Testis (tissue), 3 donors: Measurements from ENCODE around the gene NECAB2. TPM values are rescaled to one million over a fixed set of nuclear protein-coding genes. Genes with fewer than 3 reads are reported as not detected.

Source experiments
- DNase-seq: peaks from one replicate; pipeline ENCODE4 v3.0.0-alpha.2; 2019
- H3K27ac ChIP-seq, 2 donors: fragments of 200-600 bp; sonication (generic); one replicate each; pipeline ENCODE4 v1.5.1; 2019
- H3K27me3 ChIP-seq: fragments of 200-600 bp; sonication (generic); one replicate; pipeline ENCODE4 v1.5.1; 2019
- H3K36me3 ChIP-seq: fragments of 200-600 bp; sonication (generic); one replicate; pipeline ENCODE4 v1.5.1; 2017; ENCODE audit warnings: low read depth; ENCODE audit errors: missing control alignments
- H3K4me1 ChIP-seq: fragments of 200-600 bp; sonication (generic); one replicate; pipeline ENCODE4 v1.5.1; 2019
- H3K4me3 ChIP-seq, 2 donors: fragments of 200-600 bp; sonication (generic); one replicate each; pipeline ENCODE4 v1.5.1; 2017 to 2019
- H3K9me3 ChIP-seq: fragments of 200-600 bp; sonication (generic); one replicate; pipeline ENCODE4 v1.5.1; 2017
- POLR2A ChIP-seq: fragments of 450-650 bp; IDR thresholded peaks from one replicate; pipeline ENCODE4 v1.6.1; 2017; ENCODE audit warnings: antibody characterized with exemption, mild to moderate bottlenecking, moderate library complexity
- WGBS, 2 donors: methylation state at CpG; one replicate each; pipeline ENCODE4 v1.1.5; 2018; 5-methylcytosine and 5-hydroxymethylcytosine counted together
- intact Hi-C: fragments of 100-400 bp; cut with DNase I; formaldehyde crosslinking; loops from one replicate; pipeline ENCODE4 v1.15.1; 2023; ENCODE audit warnings: low total_unique reads
- polyA plus RNA-seq: library from polyadenylated mRNA; stranded (reverse); fragments of 350-450 nt; fragmentation: Illumina TruSeq; extraction: RNeasy Lipid Tissue Mini Kit (QIAGEN cat#74804); gene quantifications from one replicate; pipeline ENCODE4 v1.2.3, GENCODE V29; 2014; ENCODE audit warnings: low read depth, low replicate concordance; ENCODE audit not compliant: insufficient read depth
- total RNA-seq, 2 donors: library from RNA; depleted of rRNA; stranded (reverse); fragments of >200 nt; gene quantifications; one replicate each; pipeline ENCODE4 v1.2.3, GENCODE V29; 2016
- TF ChIP-seq, protein P1 (sequence below), 3 experiments: fragments of 450-650 bp in 2 of 3; fragments of 200-600 bp in 1 of 3; sonication (generic) in 1 of 3; IDR thresholded peaks; one replicate each; pipeline ENCODE4 v1.5.1; 2016 to 2019; ENCODE audit warnings: antibody characterized with exemption in 3 of 3, mild to moderate bottlenecking in 2 of 3, moderate library complexity in 1 of 3

The NECAB2 gene
- total and polyA plus RNA-seq, 3 donors from 2014 or later: 9.5 to 13.9 (median 12.9) TPM

DNA sequence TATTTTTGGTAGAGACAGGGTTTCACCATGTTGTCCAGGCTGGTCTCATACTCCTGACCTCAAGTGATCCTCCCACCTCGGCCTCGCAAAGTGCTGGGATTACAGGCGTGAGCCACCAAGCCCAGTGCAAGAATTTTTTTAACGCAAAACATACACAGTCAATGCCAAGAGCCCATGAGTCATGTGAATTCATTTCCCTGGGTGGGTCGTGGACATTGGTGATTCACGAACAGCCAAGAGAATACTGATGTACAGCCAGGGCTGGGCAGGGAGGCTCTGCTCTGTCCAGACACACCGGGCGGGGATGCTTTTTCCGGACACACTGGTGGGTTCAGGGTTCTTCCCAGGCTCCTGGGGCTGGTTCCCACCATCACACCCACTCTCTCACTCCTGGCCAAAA is 56.8 kb downstream of the NECAB2 start:
- no peaks in the 10 kb centered on the region for H3K4me1 ChIP-seq
- WGBS, 2 donors: 72 to 75% methylated on average over 9 of the region's 9 CpGs
- TF ChIP-seq, protein P1, sequence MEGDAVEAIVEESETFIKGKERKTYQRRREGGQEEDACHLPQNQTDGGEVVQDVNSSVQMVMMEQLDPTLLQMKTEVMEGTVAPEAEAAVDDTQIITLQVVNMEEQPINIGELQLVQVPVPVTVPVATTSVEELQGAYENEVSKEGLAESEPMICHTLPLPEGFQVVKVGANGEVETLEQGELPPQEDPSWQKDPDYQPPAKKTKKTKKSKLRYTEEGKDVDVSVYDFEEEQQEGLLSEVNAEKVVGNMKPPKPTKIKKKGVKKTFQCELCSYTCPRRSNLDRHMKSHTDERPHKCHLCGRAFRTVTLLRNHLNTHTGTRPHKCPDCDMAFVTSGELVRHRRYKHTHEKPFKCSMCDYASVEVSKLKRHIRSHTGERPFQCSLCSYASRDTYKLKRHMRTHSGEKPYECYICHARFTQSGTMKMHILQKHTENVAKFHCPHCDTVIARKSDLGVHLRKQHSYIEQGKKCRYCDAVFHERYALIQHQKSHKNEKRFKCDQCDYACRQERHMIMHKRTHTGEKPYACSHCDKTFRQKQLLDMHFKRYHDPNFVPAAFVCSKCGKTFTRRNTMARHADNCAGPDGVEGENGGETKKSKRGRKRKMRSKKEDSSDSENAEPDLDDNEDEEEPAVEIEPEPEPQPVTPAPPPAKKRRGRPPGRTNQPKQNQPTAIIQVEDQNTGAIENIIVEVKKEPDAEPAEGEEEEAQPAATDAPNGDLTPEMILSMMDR (IDR thresholded peaks at IDR 0.05): no peak
- no peak for TF ChIP-seq POLR2A
- no peak for DNase-seq
- H3K9me3 ChIP-seq: no peaks in the 10 kb centered on the region
- intact Hi-C loops: no loop called here
- no peak overlapping the region for H3K27ac ChIP-seq
- H3K4me3 ChIP-seq: no peak overlapping the region
- no peaks in the 10 kb centered on the region for H3K36me3 ChIP-seq
- no peaks in the 10 kb centered on the region for H3K27me3 ChIP-seq

DNA sequence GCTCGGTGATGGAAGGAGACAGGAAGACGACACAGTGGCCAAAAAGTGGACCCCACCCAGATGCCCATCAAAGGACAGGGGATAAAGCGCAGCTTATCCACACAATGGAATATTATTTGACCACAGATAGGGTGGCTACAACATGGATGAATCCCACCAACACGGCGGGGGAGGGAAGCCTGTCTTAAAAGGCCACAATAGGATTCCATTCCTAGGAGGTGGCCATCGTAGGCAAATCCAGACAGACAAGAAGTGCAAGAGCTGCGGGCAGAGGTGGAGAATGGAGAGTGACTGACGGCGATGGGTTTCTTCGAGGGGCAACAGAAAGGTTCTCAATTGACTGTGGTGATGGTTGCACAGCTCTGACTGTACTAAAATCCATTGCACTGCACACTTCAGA is 58.6 kb downstream of the NECAB2 start:
- Histone ChIP-seq H3K27me3 (no peaks in the 10 kb centered on the region), H3K4me3 (no peak overlapping the region), H3K9me3 (no peaks in the 10 kb centered on the region), H3K27ac (no peak overlapping the region), H3K4me1 (no peaks in the 10 kb centered on the region), H3K36me3 (no peaks in the 10 kb centered on the region)
- DNase-seq: no peak
- intact Hi-C loops: no loop called here
- TF ChIP-seq, protein P1 (IDR thresholded peaks at IDR 0.05): no peak
- no peak for TF ChIP-seq POLR2A
- WGBS, 2 donors: 88 to 92% methylated on average over 10 of the region's 10 CpGs

DNA sequence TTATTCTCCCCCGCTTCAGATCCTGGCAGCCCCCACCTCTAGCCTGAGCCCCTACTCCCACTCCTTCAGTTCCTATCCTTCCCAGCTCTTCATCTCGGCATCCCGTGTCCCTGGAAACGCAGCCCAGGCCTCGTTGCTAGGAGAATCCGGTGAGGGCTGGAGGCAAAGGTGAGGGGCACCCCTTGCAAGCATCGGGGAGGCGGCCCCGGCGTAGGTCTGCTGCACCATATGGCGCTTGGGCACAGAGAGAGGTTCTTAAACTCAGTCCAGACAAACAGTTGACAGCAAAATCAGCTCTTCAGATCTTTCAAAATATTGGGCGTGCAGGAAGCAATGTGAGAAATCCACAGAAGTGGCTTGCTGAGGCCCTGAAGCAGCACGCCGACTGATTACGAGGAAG is 59.6 kb downstream of the NECAB2 start:
- Histone ChIP-seq H3K4me3 (no peak overlapping the region), H3K36me3 (no peaks in the 10 kb centered on the region), H3K27ac (no peak overlapping the region), H3K4me1 (no peaks in the 10 kb centered on the region), H3K9me3 (no peaks in the 10 kb centered on the region), H3K27me3 (no peaks in the 10 kb centered on the region)
- TF ChIP-seq, protein P1 (IDR thresholded peaks at IDR 0.05): no peak
- no peak for TF ChIP-seq POLR2A
- intact Hi-C loops: no loop called here
- WGBS, 2 donors: 60 to 65% methylated on average over 15 of the region's 15 CpGs
- DNase-seq: no peak

DNA sequence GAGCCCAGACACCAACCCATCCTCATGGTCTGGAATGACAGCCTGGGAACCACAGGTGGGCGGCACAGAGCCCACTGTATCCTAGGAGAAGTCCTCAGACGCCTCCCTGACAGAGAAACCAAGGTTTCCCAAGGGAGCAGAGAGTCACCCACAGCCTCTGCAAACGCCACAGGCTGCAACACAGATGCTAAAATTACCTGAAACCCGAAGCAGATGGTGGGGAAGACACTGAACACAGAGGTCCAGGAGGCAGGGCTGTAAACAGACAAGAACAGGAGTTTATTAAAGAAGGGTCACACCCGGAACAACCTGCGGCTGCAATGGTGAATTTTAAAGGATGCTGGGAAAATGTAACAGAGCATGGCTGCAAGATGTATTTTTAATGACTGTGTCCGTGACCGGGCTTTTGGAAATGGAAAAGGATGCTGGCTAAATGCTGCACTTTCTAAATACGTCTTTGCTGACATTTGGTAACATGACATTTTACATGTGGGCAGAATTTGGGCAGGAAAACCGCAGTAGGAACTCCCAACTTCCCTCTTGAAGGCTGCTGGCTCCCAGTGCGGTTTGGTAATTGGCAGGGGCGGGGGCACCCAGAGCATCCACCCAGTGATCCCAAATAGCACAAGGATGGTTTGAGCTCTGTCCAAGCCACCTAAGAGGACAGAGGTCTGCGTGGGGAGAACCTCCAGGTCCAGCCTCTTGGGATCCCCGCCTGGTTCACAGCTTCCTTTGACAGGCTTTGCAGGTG is 61.4 kb downstream of the NECAB2 start:
- H3K4me1 ChIP-seq: no peaks in the 10 kb centered on the region

More for the DNA sequence above, 61.4 kb downstream of the NECAB2 start:
- H3K9me3 ChIP-seq: no peaks in the 10 kb centered on the region
- no peaks in the 10 kb centered on the region for H3K36me3 ChIP-seq
- no peak for TF ChIP-seq POLR2A
- TF ChIP-seq, protein P1 (IDR thresholded peaks at IDR 0.05): no peak
- intact Hi-C loops: no loop called here
- H3K27ac ChIP-seq: no peak overlapping the region
- no peak overlapping the region for H3K4me3 ChIP-seq
- 87% methylated on average over 11 to 14 of the region's 14 CpGs for WGBS, 2 donors
- H3K27me3 ChIP-seq: no peaks in the 10 kb centered on the region
- no peak for DNase-seq
